T-helper 1 cell treated with Interleukin-12 subunit alpha and Interleukin-12 subunit beta and Interleukin-4 antibody, amounts not matched to agents 30 ng/mL and 1 ng/mL, for 36 hours (primary cell): Measurements from ENCODE around the gene MCUR1. TPM values are rescaled to one million over a fixed set of nuclear protein-coding genes. Genes with fewer than 3 reads are reported as not detected.
"Not testable (repeated sequence)": the region's sequence is repeated elsewhere in the genome, so short reads cannot be mapped to it uniquely, and the experiment has no call there.

Source experiments
- intact Hi-C: fragments of 100-400 bp; cut with micrococcal nuclease; formaldehyde crosslinking; loops from one replicate; pipeline ENCODE4 v1.15.1; 2024
- total RNA-seq: library from RNA; stranded (reverse); gene quantifications from 2 replicates; pipeline ENCODE4 v1.2.3, GENCODE V29; 2022

MCUR1 gene
- 16.4 and 23.2 TPM in 2 replicates for total RNA-seq

- intact Hi-C loops, result loop anchor here (1.0 to 2.0 kb wide), 11 partner anchors 19 to 1430 kb away; partner anchors contain the start of genes CD83, GFOD1, NOL7 and SIRT5
Observed at GRCh38 chr6:13814176-13814937, at the start of gene MCUR1. Gene MCUR1, minus strand, starts transcription at chr6:13814557. Its CDS starts 128 bp downstream, at chr6:13814429.

GRCh38 chr6:13863699-13864155 lies 49.4 kb upstream of the MCUR1 start:
- intact Hi-C loops, result no loop called here

- intact Hi-C loops, result not testable (repeated sequence)
Observed at GRCh38 chr6:13860556-13861185, 46.3 kb upstream of the MCUR1 start.

- intact Hi-C loops, result no loop called here
Observed at GRCh38 chr6:13859871-13860555, 45.7 kb upstream of the MCUR1 start.

- intact Hi-C loops, result no loop called here
Observed at GRCh38 chr6:13854716-13855250, 40.4 kb upstream of the MCUR1 start.

- intact Hi-C loops, result no loop called here
Observed at GRCh38 chr6:13853871-13854270, 39.5 kb upstream of the MCUR1 start.

- intact Hi-C loops, result no loop called here
Observed at GRCh38 chr6:13851803-13852202, 37.4 kb upstream of the MCUR1 start.

GRCh38 chr6:13851330-13851729 lies 37.0 kb upstream of the MCUR1 start:
- intact Hi-C loops, result no loop called here

GRCh38 chr6:13850690-13851089 lies 36.3 kb upstream of the MCUR1 start:
- intact Hi-C loops, result not testable (repeated sequence)

GRCh38 chr6:13848522-13849150 lies 34.3 kb upstream of the MCUR1 start:
- intact Hi-C loops, result no loop called here

- intact Hi-C loops, result no loop called here
Observed at GRCh38 chr6:13847326-13848050, 33.1 kb upstream of the MCUR1 start.

- intact Hi-C loops, result no loop called here
Observed at GRCh38 chr6:13846841-13847240, 32.5 kb upstream of the MCUR1 start.

- intact Hi-C loops, result no loop called here
Observed at GRCh38 chr6:13841936-13842335, 27.6 kb upstream of the MCUR1 start.

GRCh38 chr6:13838616-13839015 lies 24.3 kb upstream of the MCUR1 start:
- intact Hi-C loops, result no loop called here

GRCh38 chr6:13836170-13836569 lies 21.8 kb upstream of the MCUR1 start:
- intact Hi-C loops, result no loop called here

GRCh38 chr6:13834790-13835189 lies 20.4 kb upstream of the MCUR1 start:
- intact Hi-C loops, result no loop called here

- intact Hi-C loops, result not testable (repeated sequence)
Observed at GRCh38 chr6:13834018-13834417, 19.7 kb upstream of the MCUR1 start.

- intact Hi-C loops, result no loop called here
Observed at GRCh38 chr6:13832778-13833177, 18.4 kb upstream of the MCUR1 start.

- intact Hi-C loops, result no loop called here
Observed at GRCh38 chr6:13831615-13832014, 17.3 kb upstream of the MCUR1 start.

- intact Hi-C loops, result no loop called here
Observed at GRCh38 chr6:13830803-13831202, 16.4 kb upstream of the MCUR1 start.

- intact Hi-C loops, result not testable (repeated sequence)
Observed at GRCh38 chr6:13829419-13829818, 15.1 kb upstream of the MCUR1 start.
